ENCODE data around the gene CYSTM1. TPM values are rescaled to one million over a fixed set of nuclear protein-coding genes. Genes with fewer than 3 reads are reported as not detected.
"Not testable (repeated sequence)": the region's sequence is repeated elsewhere in the genome, so short reads cannot be mapped to it uniquely, and the experiment has no call there.

The CYSTM1 gene
- total RNA-seq, 1 donor from 2014 or later: 49.5 TPM

- DNase-seq (ENCODE audit: low spot score) (no peak), ATAC-seq (no peak)
- intact Hi-C loops (cut with DNase I): no loop called here
These were observed 28.5 kb upstream of the CYSTM1 start for GRCh38 chr5:140146523-140146842.

GRCh38 chr5:140147460-140147859, 27.5 kb upstream of the CYSTM1 start:
- intact Hi-C loops (cut with DNase I): no loop called here
- no peak for DNase-seq (ENCODE audit: low spot score)
- ATAC-seq: no peak

- DNase-seq (ENCODE audit: low spot score) (no peak), ATAC-seq (no peak)
- intact Hi-C loops (cut with DNase I): no loop called here
These were observed 26.5 kb upstream of the CYSTM1 start for GRCh38 chr5:140148508-140148907.

- no peak for DNase-seq (ENCODE audit: low spot score)
- no peak for ATAC-seq
- intact Hi-C loops (cut with DNase I): no loop called here
These were observed 24.8 kb upstream of the CYSTM1 start for GRCh38 chr5:140150201-140150600.

- intact Hi-C loops (cut with DNase I): no loop called here
- no peak for DNase-seq (ENCODE audit: low spot score)
- no peak for ATAC-seq
These were observed 23.6 kb upstream of the CYSTM1 start for GRCh38 chr5:140151144-140152021.

- DNase-seq (ENCODE audit: low spot score) (no peak), ATAC-seq (no peak)
- intact Hi-C loops (cut with DNase I): no loop called here
These were observed 22.7 kb upstream of the CYSTM1 start for GRCh38 chr5:140152022-140152999.

- DNase-seq (ENCODE audit: low spot score) (no peak), ATAC-seq (no peak)
- intact Hi-C loops (cut with DNase I): no loop called here
These were observed 21.7 kb upstream of the CYSTM1 start for GRCh38 chr5:140153255-140153654.

GRCh38 chr5:140153905-140154304, 21.1 kb upstream of the CYSTM1 start:
- ATAC-seq: no peak

GRCh38 chr5:140154710-140155381, 20.1 kb upstream of the CYSTM1 start:
- not testable (repeated sequence) for DNase-seq (ENCODE audit: low spot score); ATAC-seq
- intact Hi-C loops (cut with DNase I): loop anchor here (5.0 kb wide), 1 partner anchor 83 kb away; no protein-coding TSS in a partner anchor

More at GRCh38 chr5:140153905-140154304, 21.1 kb upstream of the CYSTM1 start:
- DNase-seq (ENCODE audit: low spot score): no peak
- intact Hi-C loops (cut with DNase I): no loop called here

GRCh38 chr5:140157032-140157781, 17.8 kb upstream of the CYSTM1 start:
- peak; percentile 96 for ATAC-seq
- intact Hi-C loops (cut with DNase I): loop anchor here (5.0 kb wide), 1 partner anchor 85 kb away; no protein-coding TSS in a partner anchor
- DNase-seq (ENCODE audit: low spot score): peak; percentile 95

- DNase-seq (ENCODE audit: low spot score) (no peak), ATAC-seq (no peak)
- intact Hi-C loops (cut with DNase I): loop anchor here (5.0 kb wide), 1 partner anchor 87 kb away; no protein-coding TSS in a partner anchor
These were observed 15.7 kb upstream of the CYSTM1 start for GRCh38 chr5:140159014-140159927.

GRCh38 chr5:140162275-140162674, 12.7 kb upstream of the CYSTM1 start:
- ATAC-seq (no peak), DNase-seq (ENCODE audit: low spot score) (no peak)
- intact Hi-C loops (cut with DNase I): no loop called here

GRCh38 chr5:140162781-140163180, 12.2 kb upstream of the CYSTM1 start:
- no peak for DNase-seq (ENCODE audit: low spot score)
- intact Hi-C loops (cut with DNase I): no loop called here

GRCh38 chr5:140165101-140165922, 9.7 kb upstream of the CYSTM1 start:
- intact Hi-C loops (cut with DNase I): no loop called here
- no peak for DNase-seq (ENCODE audit: low spot score)
- ATAC-seq: no peak

More at GRCh38 chr5:140162781-140163180, 12.2 kb upstream of the CYSTM1 start:
- ATAC-seq: no peak

- ATAC-seq (no peak), DNase-seq (ENCODE audit: low spot score) (no peak)
These were observed 9.1 kb upstream of the CYSTM1 start for GRCh38 chr5:140165923-140166270.

GRCh38 chr5:140166911-140167310, 8.1 kb upstream of the CYSTM1 start:
- peak; percentile 39 for ATAC-seq
- no peak for DNase-seq (ENCODE audit: low spot score)
- intact Hi-C loops (cut with DNase I): no loop called here

More at GRCh38 chr5:140165923-140166270, 9.1 kb upstream of the CYSTM1 start:
- intact Hi-C loops (cut with DNase I): no loop called here

GRCh38 chr5:140168371-140168770, 6.6 kb upstream of the CYSTM1 start:
- intact Hi-C loops (cut with DNase I): no loop called here
- DNase-seq (ENCODE audit: low spot score) (no peak), ATAC-seq (no peak)

Measured in sciatic nerve (tissue), 2 donors.